HS-27A (cell line): Measurements from ENCODE around the gene PCSK7.
"Not testable (repeated sequence)": the region's sequence is repeated elsewhere in the genome, so short reads cannot be mapped to it uniquely, and the experiment has no call there.

ENCODE experiments used
- DNase-seq: peaks from one replicate; pipeline ENCODE4 v3.0.0-alpha.2; 2012; ENCODE audit warnings: low read depth, missing footprints

PCSK7 gene

GRCh38 chr11:117183724-117184349, 48.0 kb downstream of the PCSK7 start:
- no peak for DNase-seq

DNA sequence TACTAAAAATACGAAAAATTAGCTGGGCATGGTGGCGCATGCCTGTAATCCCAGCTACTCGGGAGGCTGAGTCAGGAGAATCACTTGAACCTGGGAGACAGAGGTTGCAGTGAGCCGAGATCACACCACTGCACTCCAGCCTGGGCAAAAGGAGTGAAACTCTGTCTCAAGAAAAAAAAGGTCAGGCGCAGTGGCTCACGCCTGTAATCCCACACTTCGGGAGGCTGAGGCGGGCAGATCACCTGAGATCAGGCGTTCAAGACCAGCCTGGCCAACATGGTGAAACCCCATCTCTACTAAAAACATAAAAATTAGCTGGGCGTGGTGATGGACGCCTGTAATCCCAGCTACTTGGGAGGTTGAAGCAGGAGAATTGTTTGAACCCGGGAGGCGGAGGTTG, 48.7 kb downstream of the PCSK7 start:
- DNase-seq = not testable (repeated sequence)

GRCh38 chr11:117182551-117182935, 49.3 kb downstream of the PCSK7 start:
- no peak for DNase-seq

- no peak for DNase-seq
These were observed 50.0 kb downstream of the PCSK7 start for GRCh38 chr11:117181586-117182550.

DNA sequence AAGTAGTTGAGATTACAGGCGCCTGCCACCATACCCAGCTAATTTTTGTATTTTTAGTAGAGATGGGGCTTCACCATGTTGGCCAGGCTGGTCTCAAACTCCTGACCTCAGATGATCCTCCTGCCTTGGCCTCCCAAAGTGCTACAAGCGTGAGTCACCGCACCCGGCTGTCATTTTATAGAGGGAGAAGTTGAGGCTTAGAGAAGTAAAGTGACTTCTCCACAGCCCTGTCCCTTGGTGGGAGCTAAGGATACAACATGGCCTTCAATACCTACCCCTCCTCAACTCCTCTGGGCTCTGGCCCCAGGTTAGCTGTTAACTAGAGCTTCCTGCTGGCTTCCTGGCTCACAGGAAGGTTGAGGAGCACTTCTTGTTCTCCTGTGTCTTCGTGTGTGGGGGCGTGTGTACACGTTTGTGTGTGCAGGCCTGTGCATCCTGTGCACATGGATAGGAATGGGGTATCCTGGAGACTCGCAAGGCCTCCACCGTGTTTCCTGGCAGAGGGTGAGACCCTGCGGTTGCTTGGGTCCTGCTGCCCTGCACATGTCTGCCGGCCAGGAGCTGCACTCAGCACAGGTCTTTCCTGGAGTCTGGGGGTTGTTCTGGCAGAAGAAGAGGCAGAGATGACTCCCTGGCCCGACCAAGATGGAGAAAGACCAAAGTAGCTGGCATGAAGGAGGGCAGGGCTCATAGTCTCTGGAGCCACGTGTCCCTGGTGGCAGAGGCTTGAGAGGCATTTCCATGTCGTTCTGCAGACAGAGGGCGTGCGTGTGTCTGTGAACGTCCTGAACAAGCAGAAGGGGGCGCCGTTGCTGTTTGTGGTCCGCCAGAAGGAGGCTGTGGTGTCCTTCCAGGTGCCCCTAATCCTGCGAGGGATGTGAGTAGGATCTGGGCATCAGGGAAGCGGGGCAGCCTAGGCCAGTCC, 51.0 kb downstream of the PCSK7 start:
- no peak for DNase-seq

GRCh38 chr11:117180020-117180419, 51.9 kb downstream of the PCSK7 start:
- DNase-seq = no peak

- no peak for DNase-seq
These were observed 52.5 kb downstream of the PCSK7 start for GRCh38 chr11:117179048-117179999.

- peak; percentile 57 for DNase-seq
These were observed 53.5 kb downstream of the PCSK7 start, which contains the start of gene SIDT2 for GRCh38 chr11:117178210-117179034. TSS of gene SIDT2 (plus strand) at chr11:117178743. CDS start at chr11:117179264, 521 bp downstream.

- DNase-seq = no peak
These were observed 54.2 kb downstream of the PCSK7 start for GRCh38 chr11:117177534-117178209.

DNA sequence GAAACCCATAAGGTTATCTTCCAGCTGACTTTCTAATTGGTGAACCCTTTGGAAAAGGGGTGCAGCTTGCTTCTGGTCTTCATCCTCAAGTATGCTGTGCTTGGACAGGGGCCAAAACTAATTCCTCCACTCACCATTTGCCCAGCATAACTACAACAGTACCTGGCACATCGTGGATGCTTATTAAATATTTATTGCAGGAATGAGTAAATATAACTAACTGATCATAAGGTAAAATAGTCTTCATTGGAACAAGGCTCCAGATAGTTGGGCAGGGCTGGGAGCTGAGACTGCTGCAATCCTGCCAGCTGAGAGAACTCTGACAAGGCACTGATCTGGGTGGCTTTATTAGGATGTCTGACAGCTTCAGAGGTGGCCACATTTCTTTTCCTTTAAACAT, 55.7 kb downstream of the PCSK7 start:
- DNase-seq = no peak

GRCh38 chr11:117175781-117176180, 56.1 kb downstream of the PCSK7 start:
- DNase-seq = no peak

DNA sequence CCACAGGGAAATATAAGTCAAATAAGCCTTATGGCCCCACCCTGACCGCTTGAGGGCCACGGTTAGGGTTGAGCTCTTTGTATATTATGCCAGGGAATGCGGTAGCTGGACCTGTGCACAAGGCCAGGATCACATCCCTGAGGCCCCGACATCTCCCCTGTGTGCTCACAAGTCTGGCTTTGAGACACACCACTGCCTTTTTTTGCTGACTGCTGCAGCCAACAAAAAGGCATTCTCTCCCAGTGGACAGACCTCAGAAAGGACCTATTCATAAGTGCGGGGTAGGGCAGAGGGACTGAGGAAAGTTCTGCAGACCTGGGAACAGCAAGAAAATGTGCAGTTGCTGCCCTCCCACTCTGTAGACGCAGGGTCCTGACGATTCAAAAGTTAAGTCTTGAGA, 56.8 kb downstream of the PCSK7 start:
- DNase-seq = no peak

- DNase-seq = no peak
These were observed 59.0 kb downstream of the PCSK7 start for GRCh38 chr11:117172724-117173421.

- DNase-seq = no peak
These were observed 60.3 kb downstream of the PCSK7 start for GRCh38 chr11:117171404-117172061.

DNA sequence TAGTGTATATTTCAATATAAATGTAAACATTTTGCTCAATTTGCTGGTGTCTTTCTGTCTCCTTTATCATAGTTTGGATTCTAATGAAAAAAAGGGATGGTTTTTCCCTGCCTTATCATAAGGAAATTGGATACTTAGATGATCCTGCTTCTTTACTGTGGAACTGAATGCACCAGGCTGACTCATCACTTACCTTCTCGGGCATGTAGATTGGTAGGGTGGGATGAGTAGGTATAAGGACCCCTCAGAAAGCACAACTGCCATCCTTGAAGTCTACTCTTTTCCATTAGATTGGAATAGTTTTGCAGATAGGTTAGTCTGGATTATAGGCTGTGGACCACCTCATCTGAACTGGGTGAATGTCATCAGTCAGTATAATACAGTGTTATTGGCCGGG, 60.9 kb downstream of the PCSK7 start:
- no peak for DNase-seq

DNA sequence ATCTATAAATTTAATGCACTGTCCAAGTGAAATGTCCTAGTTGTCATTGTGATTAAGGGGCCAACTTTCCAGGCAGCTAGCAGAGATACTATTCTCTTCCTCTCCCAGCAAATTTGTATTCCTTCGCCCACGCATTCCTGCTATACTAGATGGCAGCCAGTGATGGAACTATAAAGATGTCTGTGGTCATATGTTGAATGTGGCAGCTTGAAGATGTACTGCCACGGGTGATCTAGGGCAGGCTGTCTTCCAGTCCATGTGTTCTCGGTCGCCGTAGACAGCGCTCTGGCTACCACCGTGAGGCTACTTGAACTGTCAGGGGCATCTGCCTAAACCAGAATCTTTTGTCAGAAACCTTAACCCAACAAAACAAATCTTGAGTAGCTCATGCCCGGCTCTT, 61.7 kb downstream of the PCSK7 start:
- DNase-seq = no peak

GRCh38 chr11:117169736-117170135, 62.1 kb downstream of the PCSK7 start:
- no peak for DNase-seq

DNA sequence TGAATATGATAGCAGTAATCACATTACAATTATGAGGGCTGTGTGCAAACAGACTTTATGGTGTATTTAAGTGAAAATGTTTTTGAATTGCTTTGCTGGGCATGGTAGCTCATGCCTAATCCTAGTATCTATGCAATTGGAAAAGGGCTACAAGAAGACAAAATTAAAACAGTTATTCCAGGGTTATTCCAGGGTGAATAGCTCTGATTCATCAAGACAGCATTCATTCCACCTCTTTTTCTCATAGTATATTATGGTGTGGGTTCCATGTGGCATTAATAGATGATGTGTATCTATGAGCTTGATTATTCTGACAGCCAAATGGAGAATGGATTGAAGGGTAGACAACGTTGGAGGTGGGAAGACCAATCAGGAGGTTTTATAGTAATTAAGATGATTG, 65.4 kb downstream of the PCSK7 start:
- DNase-seq = no peak
